Measurements from ENCODE around the gene GRIK3. TPM values are rescaled to one million over a fixed set of nuclear protein-coding genes. Genes with fewer than 3 reads are reported as not detected.

GRIK3 gene
- total and polyA plus RNA-seq, 11 donors, result 0.06 to 1.6 (median 0.29) TPM

GRCh38 chr1:36963006-36963405 lies 71.3 kb downstream of the GRIK3 start:
- no peak for ATAC-seq
- Histone ChIP-seq H3K27me3 (peaks cover 0 to 12% (median 0%) of the 10 kb centered on the region in 9 donors), H3K4me1 (no peaks in the 10 kb centered on the region), H3K9me3 (no peaks in the 10 kb centered on the region), H3K36me3 (no peaks in the 10 kb centered on the region), H3K27ac (no peak overlapping the region), H3K4me3 (no peak overlapping the region)
- 38 to 51% (median 47%) methylated on average over 11 of the region's 11 CpGs for WGBS, 4 donors
- TF ChIP-seq CTCF (IDR thresholded peaks at IDR 0.05) (no peak), POLR2A (IDR thresholded peaks at IDR 0.05) (no peak)
- no peak for DNase-seq
- intact Hi-C loops (cut with DNase I), result loop anchor here in 1 of 10 donors (10.0 kb wide), 1 partner anchor 1752 kb away; no protein-coding TSS in a partner anchor

GRCh38 chr1:36961062-36961615 lies 73.2 kb downstream of the GRIK3 start:
- H3K27me3 ChIP-seq, result peaks cover 0 to 12% (median 0%) of the 10 kb centered on the region in 9 donors
- 58 to 64% (median 60%) methylated on average over 10 of the region's 10 CpGs for WGBS, 4 donors
- intact Hi-C loops (cut with DNase I), result loop anchor here in 1 of 10 donors (10.0 kb wide), 1 partner anchor 1754 kb away; no protein-coding TSS in a partner anchor

GRCh38 chr1:36956570-36956969 lies 77.7 kb downstream of the GRIK3 start:
- 66 to 75% (median 75%) methylated on average over 5 of the region's 5 CpGs for WGBS, 4 donors
- intact Hi-C loops (cut with DNase I), result no loop called here
- H3K4me1 ChIP-seq, result no peaks in the 10 kb centered on the region
- ATAC-seq (no peak), DNase-seq (no peak)
- H3K36me3 ChIP-seq, result no peaks in the 10 kb centered on the region
- no peak overlapping the region for H3K27ac ChIP-seq
- H3K27me3 ChIP-seq, result peaks cover 0 to 30% (median 0%) of the 10 kb centered on the region in 9 donors
- TF ChIP-seq POLR2A (IDR thresholded peaks at IDR 0.05), result no peak
- TF ChIP-seq CTCF (IDR thresholded peaks at IDR 0.05), result no peak
- H3K4me3 ChIP-seq, result no peak overlapping the region
- H3K9me3 ChIP-seq, result no peaks in the 10 kb centered on the region

More at GRCh38 chr1:36961062-36961615, 73.2 kb downstream of the GRIK3 start:
- Histone ChIP-seq H3K36me3 (no peaks in the 10 kb centered on the region), H3K9me3 (no peaks in the 10 kb centered on the region), H3K4me3 (no peak overlapping the region), H3K27ac (no peak overlapping the region), H3K4me1 (no peaks in the 10 kb centered on the region)
- ATAC-seq (no peak), DNase-seq (no peak)
- TF ChIP-seq CTCF (IDR thresholded peaks at IDR 0.05), result no peak
- TF ChIP-seq POLR2A (IDR thresholded peaks at IDR 0.05), result no peak

GRCh38 chr1:36955016-36955415 lies 79.3 kb downstream of the GRIK3 start:
- Histone ChIP-seq H3K27ac (no peak overlapping the region), H3K36me3 (no peaks in the 10 kb centered on the region), H3K9me3 (no peaks in the 10 kb centered on the region), H3K4me1 (no peaks in the 10 kb centered on the region), H3K4me3 (no peak overlapping the region), H3K27me3 (peaks cover 0 to 25% (median 0%) of the 10 kb centered on the region in 9 donors)
- intact Hi-C loops (cut with DNase I), result no loop called here
- ATAC-seq (peak in 1 of 4 donors; percentile 11), DNase-seq (no peak)
- no peak for TF ChIP-seq CTCF (IDR thresholded peaks at IDR 0.05)
- TF ChIP-seq POLR2A (IDR thresholded peaks at IDR 0.05), result no peak
- 81 to 91% (median 87%) methylated on average over 6 to 7 of the region's 7 CpGs for WGBS, 4 donors
